Stimulated activated CD8-positive, alpha-beta memory T cell treated with anti-CD3 and anti-CD28 coated beads, Interleukin-7, amount 100 ng/mL, for 1 hour (primary cell): Measurements from ENCODE around the gene CABLES2.

Experiments used
- DNase-seq, 2 donors: peaks; one replicate each; pipeline ENCODE4 v3.0.0-alpha.2; 2020; ENCODE audit warnings: low read depth in 2 of 2

CABLES2 gene, protein sequence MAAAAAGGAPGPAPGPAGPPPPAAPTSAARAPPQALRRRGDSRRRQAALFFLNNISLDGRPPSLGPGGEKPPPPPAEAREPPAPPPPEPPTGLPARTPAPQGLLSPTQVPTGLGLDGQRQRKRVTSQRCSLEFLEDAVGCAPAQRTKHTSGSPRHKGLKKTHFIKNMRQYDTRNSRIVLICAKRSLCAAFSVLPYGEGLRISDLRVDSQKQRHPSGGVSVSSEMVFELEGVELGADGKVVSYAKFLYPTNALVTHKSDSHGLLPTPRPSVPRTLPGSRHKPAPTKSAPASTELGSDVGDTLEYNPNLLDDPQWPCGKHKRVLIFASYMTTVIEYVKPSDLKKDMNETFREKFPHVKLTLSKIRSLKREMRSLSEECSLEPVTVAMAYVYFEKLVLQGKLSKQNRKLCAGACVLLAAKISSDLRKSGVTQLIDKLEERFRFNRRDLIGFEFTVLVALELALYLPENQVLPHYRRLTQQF

DNA sequence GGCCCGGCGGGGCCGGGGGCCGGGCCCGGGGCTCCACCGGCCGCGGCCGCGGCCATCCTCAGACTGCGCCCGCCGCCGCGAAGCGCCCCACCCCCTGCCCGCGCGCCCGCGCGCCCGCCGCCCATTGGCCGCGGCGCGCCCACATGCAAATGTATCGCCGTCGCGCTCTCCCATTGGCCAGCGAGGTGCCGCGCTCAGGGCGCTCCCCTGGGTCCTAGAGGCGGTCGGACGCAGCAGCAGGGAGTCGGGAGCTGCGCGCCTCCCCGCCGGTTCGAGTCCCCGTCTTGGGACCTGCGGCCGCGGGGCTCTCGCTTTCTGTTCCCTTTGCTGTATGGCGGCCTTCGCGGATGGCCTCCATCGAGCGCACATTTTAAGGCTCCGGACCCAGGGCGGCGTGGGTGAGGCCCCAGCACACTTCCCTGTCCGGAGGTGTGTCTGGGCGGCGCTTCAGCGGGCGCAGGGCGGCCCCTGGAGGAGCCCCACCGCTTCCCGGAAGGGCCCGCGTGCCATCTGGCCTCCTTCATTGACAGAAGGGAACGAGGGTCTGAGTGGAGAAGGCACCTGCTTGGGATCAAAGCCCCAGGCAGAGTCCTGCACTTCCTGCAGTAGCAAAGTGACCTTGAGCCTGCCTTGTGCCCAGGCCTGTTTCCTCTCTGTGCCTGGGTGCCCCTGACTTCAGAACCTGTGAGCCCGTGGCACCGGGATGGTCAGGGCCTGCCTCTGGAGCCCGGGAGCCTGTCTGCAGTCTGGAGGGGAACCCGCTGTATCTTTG is at the start of gene CABLES2:
Gene CABLES2, minus strand, starts transcription at position 65 of the 772 bp plus-strand sequence. Its CDS starts 9 bp downstream, at position 56.
- peak; percentile 79 to 80 for DNase-seq

DNA sequence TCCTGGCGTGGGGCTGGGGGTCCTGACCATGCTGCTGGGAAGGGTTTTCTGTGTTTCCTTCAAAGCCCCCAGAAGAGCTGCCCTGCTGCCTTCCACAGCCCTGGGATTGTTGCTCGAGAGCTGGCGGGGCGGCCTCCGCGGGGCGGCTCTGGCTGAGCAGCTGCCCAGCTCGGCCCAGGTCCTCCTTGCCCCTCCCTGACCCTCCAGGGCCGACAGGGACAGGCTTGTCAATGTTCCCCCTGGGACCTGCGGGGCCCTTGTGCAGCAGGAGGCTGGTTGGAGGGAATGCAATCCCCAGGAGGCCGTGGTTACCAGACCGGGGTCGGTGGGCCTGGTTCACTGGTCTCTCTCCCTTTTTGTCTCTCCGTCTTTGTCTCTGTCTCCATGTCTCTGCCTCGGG is 48.8 kb upstream of the CABLES2 start:
- DNase-seq = no peak

DNA sequence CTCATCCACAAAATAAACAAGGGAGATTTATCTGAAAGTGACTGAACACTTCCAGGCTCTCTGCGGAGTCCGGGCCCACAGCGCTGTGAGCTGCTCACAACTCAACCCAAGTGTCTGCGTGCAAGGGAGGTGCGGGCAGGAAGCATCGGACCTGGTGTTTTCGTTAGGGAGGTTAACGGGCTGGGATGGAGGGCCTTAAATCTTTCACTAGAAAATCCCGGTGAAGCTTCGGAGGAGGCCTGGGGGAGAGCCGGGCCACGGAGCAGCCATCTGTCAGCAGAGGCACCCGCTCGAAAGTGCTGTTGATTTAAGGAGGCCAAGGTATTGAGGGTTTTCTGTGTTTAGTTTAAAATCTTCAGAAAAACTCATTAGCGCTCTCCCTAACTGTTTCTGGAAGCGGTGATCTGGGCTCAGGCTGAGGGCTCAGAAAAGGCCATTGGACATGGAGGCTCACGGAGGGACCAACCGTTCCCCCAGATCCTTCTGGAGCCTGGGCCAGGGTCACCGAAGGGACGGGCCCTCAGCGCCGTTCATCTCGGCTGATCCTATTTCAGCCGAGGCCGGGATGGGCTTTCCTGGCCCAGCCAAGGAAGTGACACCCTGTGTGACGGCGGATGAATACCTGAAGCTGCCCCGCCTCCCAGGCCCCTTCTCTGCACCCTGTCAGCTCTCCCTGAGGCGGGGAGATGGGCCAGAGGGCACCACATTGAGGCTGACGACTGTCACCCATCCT is 48.0 kb upstream of the CABLES2 start:
- no peak for DNase-seq

DNA sequence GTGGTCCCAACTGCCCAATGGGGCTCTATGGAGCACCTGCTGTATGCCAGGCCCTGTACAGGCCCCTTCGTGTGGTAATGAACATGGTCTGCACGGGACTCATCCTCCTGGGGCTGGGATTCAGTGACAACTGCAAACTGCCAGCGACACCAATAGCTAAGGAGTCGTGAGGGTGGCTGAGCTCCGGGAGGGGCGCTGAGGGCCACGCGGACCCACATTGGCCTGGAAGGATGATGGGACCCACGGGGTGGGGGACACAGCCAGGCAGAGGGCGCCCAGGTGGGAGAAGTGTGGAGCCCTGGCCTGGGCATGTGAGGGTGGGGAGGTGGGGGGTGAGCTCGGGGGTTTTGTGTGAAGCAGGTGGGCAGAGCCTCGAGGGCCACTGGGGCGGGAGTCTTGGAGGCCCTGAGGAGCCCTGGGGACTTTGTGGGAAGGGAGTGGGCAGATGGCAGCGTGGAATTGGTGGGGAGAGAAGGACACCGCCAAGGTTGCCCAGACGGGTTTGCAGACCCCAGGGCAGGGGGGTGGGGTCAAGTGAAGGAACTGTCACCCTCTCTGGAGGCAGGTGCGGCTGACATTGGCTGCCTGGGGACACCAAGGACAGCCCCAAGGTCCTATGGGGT is 46.2 kb upstream of the CABLES2 start:
- no peak for DNase-seq

DNA sequence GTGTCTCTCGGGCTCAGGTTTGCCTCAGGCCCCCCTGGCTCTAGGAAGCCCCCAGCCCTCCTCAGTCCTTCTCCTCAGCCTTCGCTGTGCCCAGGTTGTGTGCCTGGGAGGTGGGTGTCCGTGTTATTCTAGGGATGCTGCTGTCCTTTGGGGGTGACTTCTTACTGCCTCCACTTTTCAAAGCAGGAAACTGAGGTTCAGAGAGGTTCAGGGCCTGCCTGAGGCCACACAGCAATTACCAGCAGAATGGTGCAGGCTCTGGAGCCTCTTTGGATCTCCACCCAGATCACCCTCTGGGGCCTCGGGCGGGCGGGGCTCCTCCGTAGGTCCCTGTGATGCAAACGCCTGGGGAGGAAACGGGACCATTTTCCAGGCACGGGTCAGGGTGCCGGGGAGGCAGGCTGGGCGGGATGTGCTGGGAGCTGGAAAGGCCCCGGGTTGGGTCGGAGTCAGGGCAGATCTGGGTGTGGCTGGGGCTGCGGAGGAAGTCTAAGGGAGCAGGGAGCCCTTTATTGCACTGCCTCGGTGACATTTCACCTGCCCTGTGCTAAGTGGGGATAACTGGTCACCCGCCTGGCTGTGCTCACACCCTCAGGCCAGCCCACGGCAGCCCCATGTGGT is 45.5 kb upstream of the CABLES2 start:
- no peak for DNase-seq

DNA sequence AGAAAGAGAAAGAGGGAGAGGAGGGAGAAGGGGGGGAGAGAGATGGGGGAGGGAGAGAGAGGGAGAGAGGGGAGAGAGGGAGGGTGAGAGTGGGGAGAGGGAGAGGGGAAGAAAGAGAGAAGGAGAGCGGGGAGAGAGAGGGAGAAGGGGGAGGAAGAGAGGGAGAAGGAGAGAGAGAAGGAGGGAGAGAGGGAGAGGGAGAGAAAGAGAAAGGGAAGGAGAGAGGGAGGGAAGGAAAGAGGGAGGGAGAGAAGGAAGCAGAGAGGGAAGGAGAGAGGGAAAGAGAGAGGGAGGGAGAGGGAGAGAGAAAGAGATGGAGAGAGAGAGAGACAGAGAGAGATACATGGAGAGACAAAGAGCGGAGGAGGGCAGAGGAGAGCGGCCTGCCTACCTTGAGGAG is 44.9 kb upstream of the CABLES2 start:
- DNase-seq = no peak

DNA sequence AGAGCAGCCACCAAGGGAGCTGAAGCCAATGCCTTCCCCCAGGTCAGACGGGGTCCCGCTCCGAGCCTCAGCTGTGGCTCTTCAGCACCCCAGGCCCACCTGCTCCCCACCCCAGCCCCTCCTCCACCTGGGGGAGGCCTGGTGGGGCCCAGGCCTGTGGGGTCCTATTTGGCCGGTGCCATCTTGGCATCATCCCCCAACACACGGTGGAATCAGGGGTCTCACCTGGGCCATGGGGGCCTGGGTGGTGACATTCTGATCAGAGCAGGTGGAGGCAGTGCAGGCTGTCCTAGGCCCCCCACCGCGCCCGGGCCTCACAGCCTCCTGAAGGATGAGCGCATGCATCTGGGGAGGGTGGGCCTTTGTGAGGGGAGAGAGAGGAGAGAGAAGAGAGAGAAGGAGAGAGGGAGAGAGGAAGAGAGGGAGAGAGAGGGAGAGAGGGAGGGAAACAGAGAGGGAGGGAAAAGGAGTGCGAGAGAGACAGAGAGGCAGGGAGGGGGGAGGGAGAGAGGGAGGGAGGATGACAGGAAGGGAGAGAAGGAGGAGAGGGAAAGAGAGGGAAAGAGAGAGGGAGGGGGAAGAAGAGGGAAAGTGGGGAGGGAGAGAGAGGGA is 44.2 kb upstream of the CABLES2 start:
- DNase-seq = no peak

DNA sequence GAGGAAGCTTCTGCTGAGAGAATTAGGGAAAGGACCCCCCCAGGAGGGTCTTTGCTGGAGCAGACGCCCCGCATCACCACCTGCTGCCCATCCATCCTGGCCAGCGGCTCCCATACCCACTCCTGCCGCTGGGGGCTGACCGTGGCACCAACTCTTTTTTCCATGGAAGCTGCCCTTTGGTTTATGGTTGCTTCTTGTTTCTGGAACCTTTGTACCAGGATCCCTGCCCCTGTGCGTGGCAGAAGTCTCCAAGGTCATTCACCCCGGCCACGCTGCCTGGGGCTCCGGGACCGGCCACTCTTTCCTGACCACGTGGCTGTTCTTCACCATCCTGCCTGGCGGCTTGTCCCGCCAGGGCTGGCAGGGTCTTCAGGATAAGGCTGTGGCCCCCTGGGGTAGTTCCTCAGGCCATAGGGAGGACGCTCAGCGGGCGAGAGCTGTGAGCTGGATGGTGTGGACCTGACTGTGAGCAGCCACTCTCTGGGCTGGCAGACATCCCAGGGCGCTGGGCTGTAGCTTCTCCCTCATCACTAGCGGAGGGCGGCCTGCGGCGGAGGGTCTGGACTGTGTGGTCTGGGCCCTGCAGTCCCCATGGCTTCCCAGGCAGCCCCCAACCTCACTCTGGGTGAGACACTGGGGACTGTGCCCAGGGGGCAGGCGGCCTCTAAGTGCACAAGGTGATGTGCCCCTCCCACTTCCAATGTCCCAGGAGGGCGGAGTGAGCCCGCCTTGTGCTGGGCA is 43.0 kb upstream of the CABLES2 start:
- DNase-seq = no peak

DNA sequence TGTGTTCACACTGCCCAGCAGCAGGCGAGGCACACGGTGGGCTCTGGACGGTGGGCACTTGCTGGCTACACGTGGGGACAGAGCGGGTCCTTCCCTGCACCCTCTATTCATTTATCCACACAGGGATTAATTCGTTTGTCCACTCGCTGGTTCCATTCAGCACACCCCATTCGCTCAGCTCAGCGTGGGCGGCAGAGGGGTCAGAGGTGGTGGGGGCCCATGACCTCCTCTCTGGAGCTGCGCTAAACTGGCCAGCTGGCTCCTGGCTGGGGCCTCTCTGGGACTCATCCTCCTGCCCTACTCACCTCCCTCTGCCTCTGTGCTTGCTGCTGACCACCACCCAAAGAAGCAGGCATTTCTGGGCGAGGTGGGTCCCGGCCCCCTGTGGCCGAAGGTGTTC is 41.7 kb upstream of the CABLES2 start:
- no peak for DNase-seq

DNA sequence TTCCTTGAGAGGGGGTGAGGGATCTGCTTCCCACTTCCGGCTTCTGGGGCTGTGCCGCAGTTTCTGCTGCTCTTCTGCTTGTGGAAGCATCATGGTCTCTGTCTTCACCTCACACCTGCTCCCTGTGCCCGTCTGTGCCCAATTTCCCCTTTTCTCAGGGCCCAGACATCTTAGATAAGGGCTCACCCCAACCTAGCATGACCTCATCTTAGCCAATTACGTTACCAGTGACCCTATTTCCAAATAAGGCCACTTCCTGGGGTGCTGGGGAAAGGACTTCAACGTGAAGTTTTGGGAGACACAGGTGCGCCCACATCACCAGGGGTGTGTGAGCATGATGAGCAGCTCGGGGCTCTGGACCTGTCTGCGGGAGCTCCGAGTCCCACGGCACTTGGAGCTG is 41.0 kb upstream of the CABLES2 start:
- no peak for DNase-seq

DNA sequence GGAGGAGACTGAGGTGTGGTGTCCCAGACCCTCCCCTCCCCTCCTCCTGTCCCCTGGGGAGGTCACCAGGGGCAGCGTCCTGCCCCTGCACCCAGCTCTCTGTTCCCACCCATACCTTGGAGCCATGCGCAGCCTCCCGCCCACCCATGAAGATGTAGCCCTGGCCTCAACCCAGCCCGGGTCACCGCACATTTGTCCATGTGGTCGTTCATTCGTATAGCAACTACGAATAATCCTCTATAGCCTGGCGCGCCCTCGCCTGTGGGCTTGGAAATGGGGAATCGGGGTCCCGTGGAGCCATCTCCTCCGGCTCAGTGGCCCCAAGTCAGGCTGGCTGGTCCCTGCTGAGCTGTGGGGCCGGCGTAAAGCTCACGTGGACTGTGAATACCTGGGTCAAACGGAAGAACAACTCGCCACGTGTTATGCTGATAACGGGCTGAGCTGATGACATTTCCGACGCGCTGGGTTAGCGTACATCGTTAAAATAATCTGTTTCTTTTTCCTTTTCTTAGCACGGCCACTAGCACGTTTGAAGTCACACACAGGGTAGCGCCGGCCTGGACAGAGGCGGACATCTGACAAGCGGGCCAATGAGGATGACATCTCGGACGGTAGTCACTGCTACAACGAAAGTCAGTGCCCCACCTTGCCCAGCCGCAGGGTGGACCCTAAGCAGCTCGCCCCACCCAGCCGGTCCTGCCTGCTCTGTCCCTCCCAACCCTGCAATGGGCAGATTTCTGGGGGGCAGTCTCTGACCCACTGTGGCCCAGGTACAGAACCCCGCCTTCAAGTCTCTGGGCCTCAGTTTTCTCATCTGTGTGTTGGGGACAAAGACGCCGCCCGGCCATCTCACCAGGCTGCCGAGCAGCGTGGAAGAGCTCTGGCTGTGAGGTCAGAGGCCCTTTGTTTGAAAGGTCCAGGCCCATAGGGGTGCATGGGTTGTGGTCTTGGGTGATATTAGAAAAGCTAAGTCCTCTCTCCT is 40.1 kb upstream of the CABLES2 start:
- no peak for DNase-seq

DNA sequence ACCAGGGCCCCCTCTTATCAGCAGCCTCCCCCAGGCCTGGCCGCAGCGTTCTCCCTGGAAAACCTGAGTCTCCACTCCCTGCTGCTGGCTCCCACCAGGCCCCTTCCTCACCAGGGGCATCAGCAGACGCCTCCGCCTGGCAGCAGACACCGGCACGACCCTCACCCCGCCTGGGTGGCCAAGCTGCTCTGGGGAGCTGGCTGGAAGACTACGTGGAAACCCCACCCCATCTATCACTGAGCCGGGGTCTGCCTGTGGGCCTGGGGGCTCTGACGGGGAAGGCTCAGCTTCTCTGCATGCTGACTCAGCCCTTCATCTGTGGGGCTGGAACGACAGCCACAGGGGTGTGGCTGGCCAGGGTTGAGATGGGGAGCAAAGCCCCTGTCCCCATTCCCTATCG is 39.4 kb upstream of the CABLES2 start:
- DNase-seq = no peak

DNA sequence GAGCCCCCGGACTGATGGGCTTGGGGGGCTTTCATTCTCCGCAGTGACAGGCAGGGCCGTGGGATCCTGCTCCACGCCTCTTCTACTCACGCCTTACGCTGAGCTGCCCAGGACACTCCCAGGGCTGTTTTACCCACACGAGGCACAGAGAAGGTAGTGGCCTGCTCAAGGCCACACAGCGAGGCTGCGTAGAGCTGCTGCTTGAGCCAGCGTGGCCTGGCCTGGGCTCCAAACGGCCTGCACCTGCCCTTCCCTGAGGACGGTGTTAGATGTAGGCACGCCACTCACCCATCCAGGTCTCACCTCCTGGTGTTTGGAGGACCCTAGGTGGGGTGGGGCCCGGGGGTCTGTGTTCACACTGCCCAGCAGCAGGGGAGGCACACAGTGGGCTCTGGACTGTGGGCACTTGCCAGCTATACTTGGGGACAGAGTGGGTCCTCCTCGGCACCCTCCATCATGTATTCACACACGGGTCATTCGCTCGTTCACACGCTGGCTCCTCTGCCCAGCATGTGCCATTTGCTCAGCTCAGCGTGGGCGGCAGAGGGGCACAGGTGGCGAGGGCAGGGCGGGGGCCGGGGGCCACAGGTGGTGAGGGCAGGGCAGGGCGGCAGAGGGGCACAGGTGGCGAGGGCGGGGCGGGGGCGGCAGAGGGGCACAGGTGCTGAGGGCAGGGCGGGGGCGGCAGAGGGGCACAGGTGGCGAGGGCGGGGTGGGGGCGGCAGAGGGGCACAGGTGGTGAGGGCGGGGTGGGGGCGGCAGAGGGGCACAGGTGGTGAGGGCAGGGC is 38.7 kb upstream of the CABLES2 start:
- DNase-seq = no peak

DNA sequence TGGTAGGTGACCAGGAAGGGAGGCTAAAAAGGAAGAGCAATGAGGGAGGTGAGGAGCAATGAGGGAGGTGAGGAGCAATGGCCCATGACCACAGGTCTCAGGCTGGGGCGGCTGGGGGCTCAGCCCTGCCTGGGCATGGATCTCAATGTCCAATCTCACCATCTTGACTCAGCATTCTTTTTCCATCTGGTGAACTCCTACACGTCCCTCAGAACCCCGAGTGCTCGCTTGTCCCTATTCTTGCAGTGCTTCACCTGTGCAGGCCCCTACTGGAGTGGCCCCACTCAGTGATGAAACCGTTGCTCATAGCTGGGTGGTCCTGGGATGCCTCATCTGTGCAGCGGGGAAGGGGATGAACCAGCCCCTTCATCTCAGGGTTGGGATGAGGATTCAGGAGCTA is 37.2 kb upstream of the CABLES2 start:
- DNase-seq = no peak

DNA sequence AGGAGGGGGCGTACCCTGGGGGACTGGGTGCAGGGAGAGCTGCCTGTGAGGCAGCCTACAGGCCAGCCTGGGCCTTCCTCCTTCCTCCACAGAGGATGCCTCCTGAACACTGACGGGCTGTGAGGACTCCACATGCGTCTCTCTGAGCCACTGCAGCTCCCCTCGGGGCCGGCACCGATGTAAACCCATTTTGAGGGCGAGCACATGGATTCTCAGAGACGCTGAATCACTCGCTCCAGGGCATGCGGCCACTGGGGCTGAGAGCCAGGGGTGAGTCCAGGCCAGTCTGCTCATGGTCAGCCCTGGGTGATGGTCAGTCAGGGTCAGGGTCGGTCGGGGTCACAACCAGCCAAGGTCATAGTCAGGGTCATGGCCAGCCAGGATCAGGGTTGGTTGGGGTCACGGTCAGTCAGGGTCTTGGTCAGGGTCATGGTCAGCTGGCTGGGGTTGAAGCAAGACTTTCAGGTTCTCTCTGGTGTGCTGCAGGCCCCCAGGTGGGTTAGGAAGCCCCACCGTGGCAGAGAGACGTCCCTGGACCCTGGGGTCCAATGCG is 35.0 kb upstream of the CABLES2 start:
- DNase-seq = no peak

DNA sequence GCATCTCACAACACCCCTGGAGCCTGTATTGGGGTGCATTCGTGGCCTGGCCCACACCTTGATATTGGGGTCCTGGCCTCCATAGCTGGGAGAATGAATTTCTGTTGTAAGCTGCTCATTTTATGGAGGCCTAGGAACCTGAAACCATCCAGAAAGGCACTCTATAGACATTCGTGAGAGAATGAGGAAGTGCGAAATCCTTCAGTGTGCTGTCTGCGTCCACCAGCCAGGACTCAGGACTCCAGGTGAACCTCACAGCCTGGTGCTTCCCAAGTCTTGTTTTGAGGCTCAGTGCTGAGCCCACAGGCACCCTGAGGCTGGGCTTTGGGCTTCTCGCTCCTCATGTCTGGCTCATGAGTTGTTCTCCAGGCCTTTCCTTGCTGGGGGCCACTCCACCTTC is 32.1 kb upstream of the CABLES2 start:
- DNase-seq = no peak

DNA sequence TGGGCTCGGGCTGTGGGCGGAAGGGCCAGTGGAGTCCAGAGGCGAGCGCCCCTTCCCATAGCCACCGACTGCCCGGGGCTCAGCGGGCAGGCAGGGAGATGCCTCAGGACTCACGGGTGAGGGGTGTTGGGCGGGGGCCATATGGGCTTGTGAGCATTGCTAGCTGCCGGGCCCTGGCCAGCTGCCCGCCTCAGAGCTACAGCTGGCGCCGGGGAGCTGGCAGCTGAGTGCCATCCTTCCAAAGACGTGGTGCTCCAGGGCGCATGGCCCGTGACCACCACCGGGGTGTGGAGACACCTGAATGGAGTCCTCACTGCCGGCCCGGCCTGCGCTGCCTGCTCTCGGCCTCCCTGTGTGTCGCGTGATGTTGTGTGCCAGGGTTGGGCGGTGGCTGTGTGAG is 30.8 kb upstream of the CABLES2 start:
- no peak for DNase-seq

DNA sequence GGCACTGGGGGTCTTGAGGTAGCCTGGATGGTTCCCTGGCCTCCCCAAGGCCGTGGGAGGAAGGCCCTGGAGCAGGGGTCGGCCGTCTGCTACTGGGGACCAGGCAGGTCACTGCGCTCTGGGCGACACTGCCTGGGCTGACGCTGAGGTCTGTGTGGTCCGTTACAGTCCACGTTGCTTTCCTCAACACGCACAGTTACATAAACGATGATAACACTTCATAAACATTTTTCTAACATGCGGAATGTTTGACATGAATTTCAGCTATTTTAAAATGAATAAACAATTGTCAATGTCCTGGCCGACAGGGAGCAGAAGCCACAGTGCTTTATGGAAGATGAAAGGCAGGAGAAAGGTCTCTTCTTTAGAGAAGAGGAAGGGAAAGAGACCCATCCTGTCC is 30.4 kb upstream of the CABLES2 start:
- no peak for DNase-seq
